ENCODE data around the gene RPS4Y2. TPM values are rescaled to one million over a fixed set of nuclear protein-coding genes. Genes with fewer than 3 reads are reported as not detected.

RPS4Y2 gene
- total RNA-seq = not detected
- not detected for polyA plus RNA-seq (2013, experiment 1 of 2)
- not detected for polyA plus RNA-seq (2013, experiment 2 of 2)
- long read RNA-seq, experiment 1 = 0 reads
- long read RNA-seq, experiment 2 = 0 reads
- long read RNA-seq, experiment 3 = 0 reads
- long read RNA-seq, experiment 4 = 0 reads

GRCh38 chrY:20755808-20756207 is at the start of gene RPS4Y2:
TSS of gene RPS4Y2 (plus strand) at chrY:20756108. CDS start at chrY:20756164, 56 bp downstream.
- no peaks in the 10 kb centered on the region for H3K4me1 ChIP-seq (ENCODE audit: control insufficient read depth, insufficient read depth, low read length)
- DNase-seq = no peak
- no peak within 1 kb of the TSS for H3K27ac ChIP-seq (ENCODE audit: low read depth, low read length)
- no peaks in the 10 kb centered on the region for H3K27me3 ChIP-seq (ENCODE audit: control insufficient read depth, insufficient read depth, low read length, poor library complexity, severe bottlenecking)
- H3K9me3 ChIP-seq (ENCODE audit: control insufficient read depth, low read length) = peaks cover 8% of the 10 kb centered on the region
- no peaks in the 10 kb centered on the region for H3K27me3 Mint-ChIP-seq (ENCODE audit: insufficient read depth)
- 91 to 100% methylated on average over 4 to 20 of the region's 20 CpGs for WGBS, 2 experiments (ENCODE audit: insufficient coverage in 1 of 2, insufficient read length in 1 of 2)
- H3K36me3 Mint-ChIP-seq (ENCODE audit: low read depth) = no peaks in the 10 kb centered on the region
- H3K9ac ChIP-seq (ENCODE audit: extremely low read depth, low read length, poor library complexity, severe bottlenecking) = no peak within 1 kb of the TSS
- no peak for TF ChIP-seq CTCF (conservative IDR thresholded peaks at IDR 0.05)
- no peaks in the 10 kb centered on the region for H3K9me3 Mint-ChIP-seq
- no peak within 1 kb of the TSS for H3K4me3 Mint-ChIP-seq
- no peaks in the 10 kb centered on the region for H3K4me1 Mint-ChIP-seq
- H3K27ac Mint-ChIP-seq = no peak within 1 kb of the TSS
- H3K36me3 ChIP-seq (ENCODE audit: control insufficient read depth, insufficient read depth, low read length) = no peaks in the 10 kb centered on the region
- no peak within 1 kb of the TSS for H3K4me3 ChIP-seq (ENCODE audit: low read length)

GRCh38 chrY:20714391-20714790 is 41.5 kb upstream of the RPS4Y2 start:
- 76% methylated on average over 4 of the region's 4 CpGs; no CpG with 5 or more reads in 1 of the 2 experiments for WGBS, 2 experiments (ENCODE audit: insufficient coverage in 1 of 2, insufficient read length in 1 of 2)
- Histone ChIP-seq H3K4me3 (ENCODE audit: low read length) (no peak overlapping the region), H3K9me3 (ENCODE audit: control insufficient read depth, low read length) (peaks cover 16% of the 10 kb centered on the region), H3K36me3 (ENCODE audit: control insufficient read depth, insufficient read depth, low read length) (no peaks in the 10 kb centered on the region), H3K4me1 (ENCODE audit: control insufficient read depth, insufficient read depth, low read length) (no peaks in the 10 kb centered on the region), H3K27me3 (ENCODE audit: control insufficient read depth, insufficient read depth, low read length, poor library complexity, severe bottlenecking) (no peaks in the 10 kb centered on the region), H3K27ac (ENCODE audit: low read depth, low read length) (no peak overlapping the region), H3K9ac (ENCODE audit: extremely low read depth, low read length, poor library complexity, severe bottlenecking) (no peak overlapping the region)
- DNase-seq = no peak
- Mint-ChIP-seq H3K9me3 (no peaks in the 10 kb centered on the region), H3K36me3 (ENCODE audit: low read depth) (no peaks in the 10 kb centered on the region), H3K27ac (no peak overlapping the region), H3K4me3 (no peak overlapping the region), H3K27me3 (ENCODE audit: insufficient read depth) (no peaks in the 10 kb centered on the region), H3K4me1 (no peaks in the 10 kb centered on the region)
- no peak for TF ChIP-seq CTCF (conservative IDR thresholded peaks at IDR 0.05)

GRCh38 chrY:20726184-20726907 is 29.6 kb upstream of the RPS4Y2 start:
- Mint-ChIP-seq H3K27me3 (ENCODE audit: insufficient read depth) (no peaks in the 10 kb centered on the region), H3K9me3 (no peaks in the 10 kb centered on the region), H3K4me3 (no peak overlapping the region), H3K4me1 (no peaks in the 10 kb centered on the region), H3K36me3 (ENCODE audit: low read depth) (no peaks in the 10 kb centered on the region), H3K27ac (no peak overlapping the region)
- Histone ChIP-seq H3K4me1 (ENCODE audit: control insufficient read depth, insufficient read depth, low read length) (no peaks in the 10 kb centered on the region), H3K27ac (ENCODE audit: low read depth, low read length) (no peak overlapping the region), H3K9ac (ENCODE audit: extremely low read depth, low read length, poor library complexity, severe bottlenecking) (no peak overlapping the region), H3K9me3 (ENCODE audit: control insufficient read depth, low read length) (no peaks in the 10 kb centered on the region), H3K27me3 (ENCODE audit: control insufficient read depth, insufficient read depth, low read length, poor library complexity, severe bottlenecking) (no peaks in the 10 kb centered on the region), H3K4me3 (ENCODE audit: low read length) (no peak overlapping the region), H3K36me3 (ENCODE audit: control insufficient read depth, insufficient read depth, low read length) (no peaks in the 10 kb centered on the region)
- WGBS, 2 experiments (ENCODE audit: insufficient coverage in 1 of 2, insufficient read length in 1 of 2) = 66 to 80% methylated on average over 1 to 8 of the region's 11 CpGs
- no peak for TF ChIP-seq CTCF (conservative IDR thresholded peaks at IDR 0.05)
- DNase-seq = no peak
